G401.6 (cell line): ENCODE measurements around the gene IRF5.

Experiments used
- FAIRE-seq: peaks from 2 replicates; lab custom pipeline; 2012; peaks lifted over from hg19 to GRCh38; lab: Jason Lieb, UNC

Gene IRF5

GRCh38 chr7:128937647-128938543 is at the start of gene IRF5:
TSS of gene IRF5 (plus strand) at chr7:128937927. CDS start at chr7:128942082, 4,155 bp downstream.
- no peak for FAIRE-seq

GRCh38 chr7:128888039-128888755 is 49.5 kb upstream of the IRF5 start:
- FAIRE-seq: no peak

GRCh38 chr7:128888756-128889095 is 49.0 kb upstream of the IRF5 start:
- no peak for FAIRE-seq

- FAIRE-seq: no peak
Observed at GRCh38 chr7:128889121-128889520, 48.6 kb upstream of the IRF5 start.

GRCh38 chr7:128890306-128891109 is 47.2 kb upstream of the IRF5 start:
- FAIRE-seq: no peak

- FAIRE-seq: no peak
Observed at GRCh38 chr7:128891110-128891941, 46.4 kb upstream of the IRF5 start.

GRCh38 chr7:128891942-128892269 is 45.8 kb upstream of the IRF5 start:
- no peak for FAIRE-seq

- no peak for FAIRE-seq
Observed at GRCh38 chr7:128892521-128893250, 45.0 kb upstream of the IRF5 start.

- no peak for FAIRE-seq
Observed at GRCh38 chr7:128893251-128894100, 44.3 kb upstream of the IRF5 start.

- FAIRE-seq: no peak
Observed at GRCh38 chr7:128894101-128894440, 43.7 kb upstream of the IRF5 start.

GRCh38 chr7:128895320-128895719 is 42.4 kb upstream of the IRF5 start:
- FAIRE-seq: no peak

- FAIRE-seq: no peak
Observed at GRCh38 chr7:128899392-128899791, 38.3 kb upstream of the IRF5 start.

GRCh38 chr7:128900237-128900636 is 37.5 kb upstream of the IRF5 start:
- no peak for FAIRE-seq

GRCh38 chr7:128902761-128903585 is 34.8 kb upstream of the IRF5 start:
- no peak for FAIRE-seq

- no peak for FAIRE-seq
Observed at GRCh38 chr7:128903621-128904361, 33.9 kb upstream of the IRF5 start.

GRCh38 chr7:128904381-128905197 is 33.1 kb upstream of the IRF5 start:
- no peak for FAIRE-seq

GRCh38 chr7:128906001-128906765 is 31.5 kb upstream of the IRF5 start:
- FAIRE-seq: no peak
